GM19324 (cell line): ENCODE data around the gene MAP3K7.
"Not testable (repeated sequence)": the region's sequence is repeated elsewhere in the genome, so short reads cannot be mapped to it uniquely, and the experiment has no call there.

ENCODE experiments used
- ATAC-seq: cut with Tn5 transposase; IDR thresholded peaks from one replicate; pipeline ENCODE4 v1.9.1; 2021; ENCODE audit warnings: mild to moderate bottlenecking, moderate library complexity; ENCODE audit not compliant: unreplicated experiment, low FRiP score

MAP3K7 gene

GRCh38 chr6:90581146-90581545 lies 5.7 kb downstream of the MAP3K7 start:
- ATAC-seq, result no peak

GRCh38 chr6:90578894-90579549 lies 7.8 kb downstream of the MAP3K7 start:
- no peak for ATAC-seq

DNA sequence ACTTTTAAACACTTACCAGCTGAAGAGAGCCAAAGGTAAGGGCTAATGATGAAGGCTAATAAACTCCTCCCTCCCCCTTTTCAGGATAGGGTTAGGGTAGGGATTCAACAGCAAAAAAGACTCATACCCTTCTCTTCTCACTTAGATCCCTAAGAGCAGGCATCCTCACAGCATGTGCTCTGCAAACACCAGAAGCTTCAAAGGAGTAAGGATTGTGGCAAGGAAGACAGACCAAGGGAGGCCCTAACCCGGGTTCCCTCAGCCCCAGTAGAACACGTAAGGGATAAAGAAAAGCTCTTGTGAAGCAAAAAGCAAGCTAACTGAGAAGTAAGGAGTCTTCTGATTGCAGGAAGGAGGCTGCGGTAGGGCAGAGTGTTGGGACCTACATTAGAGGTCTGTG lies 11.6 kb downstream of the MAP3K7 start:
- ATAC-seq, result no peak

GRCh38 chr6:90574610-90575009 lies 12.3 kb downstream of the MAP3K7 start:
- no peak for ATAC-seq

GRCh38 chr6:90573624-90574023 lies 13.2 kb downstream of the MAP3K7 start:
- ATAC-seq, result no peak

GRCh38 chr6:90572856-90573255 lies 14.0 kb downstream of the MAP3K7 start:
- no peak for ATAC-seq

DNA sequence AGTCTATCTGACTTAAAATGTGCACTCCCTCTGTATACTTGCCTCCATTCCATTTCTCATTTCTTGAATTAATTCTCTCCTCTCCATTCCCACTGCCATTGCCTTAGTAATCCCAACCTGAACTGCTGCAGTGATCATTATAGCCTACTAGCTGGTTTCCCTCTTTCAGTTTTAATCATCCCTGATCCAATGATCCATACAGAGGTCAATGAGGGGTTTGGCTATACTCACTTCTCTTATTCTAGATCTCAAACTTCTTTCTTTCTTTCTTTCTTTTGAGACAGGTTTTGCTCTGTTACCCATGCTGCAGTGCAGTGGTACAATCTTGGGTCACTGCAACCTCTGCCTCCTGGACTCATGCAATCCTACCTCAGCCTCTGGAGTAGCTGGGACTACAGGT lies 17.6 kb downstream of the MAP3K7 start:
- no peak for ATAC-seq

DNA sequence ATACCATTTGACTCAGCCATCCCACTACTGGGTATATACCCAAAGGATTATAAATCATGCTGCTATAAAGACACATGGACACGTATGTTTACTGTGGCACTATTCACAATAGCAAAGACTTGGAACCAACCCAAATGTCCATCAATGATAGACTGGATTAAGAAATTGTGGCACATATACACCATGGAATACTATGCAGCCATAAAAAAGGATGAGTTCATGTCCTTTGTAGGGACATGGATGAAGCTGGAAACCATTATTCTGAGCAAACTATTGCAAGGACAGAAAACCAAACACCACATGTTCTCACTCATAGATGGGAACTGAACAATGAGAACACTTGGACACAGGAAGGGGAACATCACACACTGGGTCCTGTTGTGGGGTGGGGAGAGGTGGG lies 19.2 kb downstream of the MAP3K7 start:
- ATAC-seq, result not testable (repeated sequence)

DNA sequence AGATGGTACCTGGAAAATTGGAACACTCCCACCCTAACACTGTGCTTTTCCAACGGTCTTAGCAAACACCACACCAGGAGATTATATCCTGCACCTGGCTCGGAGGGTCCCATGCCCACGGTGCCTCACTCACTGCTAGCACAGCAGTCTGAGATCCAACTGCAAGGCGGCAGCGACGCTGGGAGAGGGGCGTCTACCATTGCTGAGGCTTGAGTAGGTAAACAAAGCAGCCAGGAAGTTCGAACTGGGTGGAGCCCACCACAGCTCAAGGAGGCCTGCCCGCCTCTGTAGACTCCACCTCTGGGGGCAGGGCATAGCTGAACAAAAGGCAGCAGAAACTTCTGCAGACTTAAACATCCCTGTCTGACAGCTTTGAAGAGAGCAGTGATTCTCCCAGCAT lies 24.5 kb downstream of the MAP3K7 start:
- ATAC-seq, result not testable (repeated sequence)

GRCh38 chr6:90559931-90560330 lies 26.9 kb downstream of the MAP3K7 start:
- ATAC-seq, result no peak

DNA sequence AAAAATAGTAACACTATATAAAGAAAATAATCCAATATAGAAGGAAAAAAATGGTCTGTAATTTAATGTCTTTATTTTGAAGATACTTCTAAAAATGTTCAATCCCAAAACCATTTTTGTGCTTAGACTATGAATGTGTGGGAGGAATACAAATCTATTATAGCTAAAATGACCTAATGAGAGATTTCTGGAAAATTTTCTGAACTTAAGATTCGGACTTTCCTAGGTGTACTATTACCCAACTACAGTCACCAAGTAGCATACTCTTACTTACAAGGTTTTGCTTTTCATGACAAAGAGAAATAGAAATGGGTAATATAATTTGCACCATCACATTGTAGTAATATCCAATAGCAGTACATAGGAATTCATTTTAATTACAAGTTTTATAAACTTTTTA lies 29.9 kb downstream of the MAP3K7 start:
- ATAC-seq, result no peak

GRCh38 chr6:90547991-90548390 lies 38.9 kb downstream of the MAP3K7 start:
- ATAC-seq, result no peak

GRCh38 chr6:90547079-90547478 lies 39.8 kb downstream of the MAP3K7 start:
- no peak for ATAC-seq

DNA sequence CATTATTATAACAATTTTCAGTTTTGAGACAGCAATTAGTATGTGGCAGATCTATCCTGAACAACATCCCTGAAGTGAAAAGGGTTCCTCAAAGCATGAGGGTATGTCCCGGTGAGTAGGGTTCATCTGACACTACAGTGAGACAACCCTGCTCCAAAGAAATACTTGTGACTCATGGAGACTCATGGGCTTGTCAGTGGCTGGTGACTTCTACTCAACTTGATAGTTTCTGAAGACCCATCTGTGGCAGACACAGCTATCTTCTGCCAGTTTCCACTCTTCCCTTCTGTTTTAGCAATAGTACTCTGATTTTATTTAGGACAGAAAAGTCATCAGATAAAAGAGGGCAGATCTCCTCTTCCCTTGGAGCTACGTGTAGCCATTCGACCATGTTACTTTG lies 41.4 kb downstream of the MAP3K7 start:
- ATAC-seq, result no peak

DNA sequence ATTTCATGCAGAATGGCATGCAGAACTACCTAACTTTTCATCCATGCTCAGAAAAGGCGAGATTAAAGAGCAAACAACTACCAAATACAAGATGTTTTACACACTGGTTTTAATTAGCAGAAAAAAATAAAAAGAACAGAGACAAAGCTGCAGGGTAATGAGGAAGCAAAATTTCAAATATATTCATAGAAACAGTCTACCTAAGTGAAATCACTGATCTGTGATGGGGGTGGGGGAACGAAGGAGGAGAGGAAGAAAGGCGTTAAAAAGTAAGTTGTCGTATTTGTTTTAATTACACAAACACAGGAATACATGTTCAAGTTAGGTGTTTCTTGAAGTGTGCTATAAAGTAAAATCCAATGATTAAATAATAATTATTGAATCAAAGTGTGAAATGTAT lies 42.1 kb downstream of the MAP3K7 start:
- no peak for ATAC-seq

GRCh38 chr6:90544081-90544480 lies 42.8 kb downstream of the MAP3K7 start:
- no peak for ATAC-seq

- no peak for ATAC-seq
These were observed 45.7 kb downstream of the MAP3K7 start for GRCh38 chr6:90541221-90541620.

DNA sequence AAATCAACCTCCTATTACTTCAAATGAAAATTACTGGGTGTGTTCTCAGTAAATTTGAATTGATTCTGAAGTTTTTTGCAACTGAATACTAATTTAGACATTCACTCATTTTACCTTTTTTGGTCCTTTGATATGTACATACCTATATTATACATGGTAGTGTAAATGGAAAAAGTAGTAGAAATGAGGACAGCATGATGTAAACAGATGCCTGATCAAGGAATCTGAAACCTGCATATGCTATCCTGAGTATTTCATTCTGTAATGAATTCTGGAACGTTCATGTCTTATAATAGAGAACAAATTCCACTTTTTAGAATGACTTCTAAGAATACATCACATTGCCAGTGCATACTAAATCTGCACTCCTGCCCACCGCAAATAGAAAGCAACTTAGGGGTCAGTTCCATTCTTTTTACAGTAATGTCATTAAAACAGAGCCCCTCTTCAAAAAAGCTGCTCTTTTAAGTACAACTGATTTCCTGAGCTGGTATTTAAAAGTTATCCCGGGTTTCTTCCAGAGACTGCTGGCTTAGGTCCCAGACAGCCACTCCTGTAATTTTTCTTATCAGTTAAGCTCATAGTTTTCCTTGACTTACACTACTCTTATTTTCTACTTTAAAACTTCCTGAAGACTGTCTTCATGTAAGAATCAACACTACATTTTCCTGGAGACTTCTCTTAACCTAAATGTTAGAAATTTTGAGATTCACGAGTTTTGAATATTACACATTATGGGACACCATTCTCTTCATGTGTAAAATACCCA lies 48.4 kb downstream of the MAP3K7 start:
- ATAC-seq, result no peak

DNA sequence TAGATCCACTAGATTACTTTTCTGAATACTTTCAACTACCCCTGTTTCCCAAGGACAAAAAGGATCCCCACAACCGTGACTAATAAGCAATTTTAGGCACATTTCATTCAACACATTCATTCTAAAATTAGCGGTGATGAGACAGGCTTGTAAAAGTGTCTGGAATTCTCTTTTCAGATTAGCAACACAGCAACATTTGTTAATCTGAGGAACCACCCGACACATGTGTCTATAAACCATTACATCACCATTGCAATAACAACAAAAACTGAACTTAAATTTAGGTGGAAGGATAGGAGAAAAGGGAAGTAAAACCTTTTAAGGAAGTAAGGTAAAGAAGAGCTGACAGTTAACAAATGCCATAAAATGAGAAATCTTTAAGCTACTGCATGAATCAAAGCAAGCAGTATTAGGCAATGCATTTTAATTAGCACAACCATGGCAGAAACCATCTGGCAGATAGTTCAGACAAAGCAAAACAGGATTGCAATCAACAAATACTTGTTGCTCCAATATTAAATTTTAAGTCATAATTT lies 49.1 kb downstream of the MAP3K7 start:
- no peak for ATAC-seq

DNA sequence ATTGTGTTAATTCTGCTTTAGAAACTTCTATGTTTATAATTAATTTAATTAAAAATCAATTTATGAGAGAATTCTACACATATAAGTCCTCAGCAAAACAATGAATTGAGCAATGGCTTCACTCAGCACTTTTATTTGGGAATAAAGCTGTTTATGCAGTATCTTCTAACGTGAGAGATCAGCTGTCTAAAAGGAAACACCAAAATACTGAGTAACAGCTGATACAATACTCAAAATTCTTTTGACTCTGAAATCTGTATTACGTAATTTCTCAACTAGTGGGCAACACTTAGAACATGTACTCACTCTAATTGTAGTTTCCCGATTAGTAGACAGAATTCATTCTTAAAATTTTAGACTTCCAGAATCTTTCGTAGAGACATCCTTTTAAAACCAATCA lies 49.8 kb downstream of the MAP3K7 start:
- ATAC-seq, result no peak

DNA sequence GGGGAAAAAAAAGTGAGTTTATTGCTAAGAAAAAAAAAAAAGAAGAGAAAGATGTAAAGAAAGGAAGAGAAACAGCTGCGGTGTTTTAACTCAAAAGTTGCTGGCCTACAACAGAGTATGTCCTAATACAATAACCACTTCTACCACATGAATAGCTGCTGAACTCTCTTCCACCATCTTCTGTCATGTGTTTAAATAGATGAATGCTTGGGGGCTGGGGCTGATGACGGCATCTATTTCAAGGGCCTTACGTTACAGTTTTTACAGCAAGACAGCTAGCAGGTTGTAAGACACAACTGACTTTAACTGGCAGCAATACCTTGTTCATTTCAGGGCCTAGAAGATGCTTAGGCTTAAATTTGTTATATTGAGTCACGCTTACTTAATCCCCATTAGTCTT lies 50.4 kb downstream of the MAP3K7 start:
- ATAC-seq, result no peak
